ENCODE results near the gene UNC45A. TPM values are rescaled to one million over a fixed set of nuclear protein-coding genes. Genes with fewer than 3 reads are reported as not detected.

UNC45A gene
- total RNA-seq, 2 donors from 2014 or later = 52.2 to 70.1 TPM

DNA sequence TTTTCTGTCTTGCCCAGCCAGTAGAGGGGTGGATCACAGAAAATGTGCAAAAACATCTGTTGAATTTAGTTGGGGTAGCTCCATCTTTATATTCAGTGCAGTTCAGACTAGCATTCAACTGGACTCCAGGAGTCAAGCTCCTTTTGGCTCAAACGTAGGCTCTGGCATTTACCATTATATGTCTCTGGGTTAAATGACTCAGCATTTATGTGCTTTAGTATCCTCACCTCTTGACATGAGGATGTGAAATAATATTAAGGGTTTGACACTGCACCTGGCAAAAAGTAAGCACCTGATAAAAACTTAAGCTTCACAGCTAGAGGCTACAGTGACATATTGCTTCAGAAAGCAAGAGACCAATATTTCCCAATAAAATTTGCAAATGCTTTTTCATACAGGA, 44.5 kb downstream of the UNC45A start:
- Histone ChIP-seq H3K4me3 (no peak overlapping the region), H3K9me3 (no peaks in the 10 kb centered on the region), H3K27ac (no peak overlapping the region), H3K27me3 (replicated peaks; ENCODE audit: insufficient read depth) (no peaks in the 10 kb centered on the region), H3K36me3 (no peaks in the 10 kb centered on the region), H3K4me1 (replicated peaks) (no peaks in the 10 kb centered on the region)
- intact Hi-C loops (cut with DNase I) = no loop called here
- TF ChIP-seq POLR2AphosphoS5 (IDR thresholded peaks at IDR 0.05) (no peak), POLR2A (IDR thresholded peaks at IDR 0.05) (no peak), CTCF (IDR thresholded peaks at IDR 0.05) (no peak)
- WGBS = 57% methylated on average over 1 of the region's 1 CpG
- no peak for DNase-seq (ENCODE audit: low spot score)

GRCh38 chr15:90981681-90982080, 46.6 kb downstream of the UNC45A start:
- Histone ChIP-seq H3K27me3 (replicated peaks; ENCODE audit: insufficient read depth) (no peaks in the 10 kb centered on the region), H3K36me3 (no peaks in the 10 kb centered on the region), H3K27ac (no peak overlapping the region), H3K4me1 (replicated peaks) (no peaks in the 10 kb centered on the region), H3K4me3 (no peak overlapping the region), H3K9me3 (no peaks in the 10 kb centered on the region)
- no peak for DNase-seq (ENCODE audit: low spot score)
- intact Hi-C loops (cut with DNase I) = no loop called here
- 87% methylated on average over 6 of the region's 6 CpGs for WGBS
- TF ChIP-seq POLR2A (IDR thresholded peaks at IDR 0.05) (no peak), POLR2AphosphoS5 (IDR thresholded peaks at IDR 0.05) (no peak), CTCF (IDR thresholded peaks at IDR 0.05) (no peak)

GRCh38 chr15:90982135-90982534, 47.0 kb downstream of the UNC45A start:
- no peaks in the 10 kb centered on the region for H3K4me1 ChIP-seq (replicated peaks)
- DNase-seq (ENCODE audit: low spot score) = no peak
- no peaks in the 10 kb centered on the region for H3K27me3 ChIP-seq (replicated peaks; ENCODE audit: insufficient read depth)
- H3K4me3 ChIP-seq = no peak overlapping the region
- 84% methylated on average over 5 of the region's 5 CpGs for whole genome bisulfite sequencing
- TF ChIP-seq CTCF (IDR thresholded peaks at IDR 0.05) (no peak), POLR2A (IDR thresholded peaks at IDR 0.05) (no peak), POLR2AphosphoS5 (IDR thresholded peaks at IDR 0.05) (no peak)
- intact Hi-C loops (cut with DNase I) = no loop called here
- H3K9me3 ChIP-seq = no peaks in the 10 kb centered on the region
- no peak overlapping the region for H3K27ac ChIP-seq
- no peaks in the 10 kb centered on the region for H3K36me3 ChIP-seq

- Histone ChIP-seq H3K36me3 (no peaks in the 10 kb centered on the region), H3K27ac (no peak overlapping the region), H3K27me3 (replicated peaks; ENCODE audit: insufficient read depth) (no peaks in the 10 kb centered on the region), H3K4me1 (replicated peaks) (no peaks in the 10 kb centered on the region), H3K4me3 (no peak overlapping the region), H3K9me3 (no peaks in the 10 kb centered on the region)
- intact Hi-C loops (cut with DNase I) = no loop called here
- no peak for DNase-seq (ENCODE audit: low spot score)
- TF ChIP-seq CTCF (IDR thresholded peaks at IDR 0.05) (no peak), POLR2A (IDR thresholded peaks at IDR 0.05) (no peak), POLR2AphosphoS5 (IDR thresholded peaks at IDR 0.05) (no peak)
- 68% methylated on average over 11 of the region's 11 CpGs for WGBS
Observed at GRCh38 chr15:90986790-90987507, 51.9 kb downstream of the UNC45A start.

- DNase-seq (ENCODE audit: low spot score) = no peak
- no peak overlapping the region for H3K27ac ChIP-seq
- intact Hi-C loops (cut with DNase I) = no loop called here
- H3K36me3 ChIP-seq = no peaks in the 10 kb centered on the region
- no peaks in the 10 kb centered on the region for H3K27me3 ChIP-seq (replicated peaks; ENCODE audit: insufficient read depth)
- TF ChIP-seq POLR2AphosphoS5 (IDR thresholded peaks at IDR 0.05) = no peak
- TF ChIP-seq POLR2A (IDR thresholded peaks at IDR 0.05) = no peak
- TF ChIP-seq CTCF (IDR thresholded peaks at IDR 0.05) = no peak
- no peaks in the 10 kb centered on the region for H3K9me3 ChIP-seq
- H3K4me3 ChIP-seq = no peak overlapping the region
- no peaks in the 10 kb centered on the region for H3K4me1 ChIP-seq (replicated peaks)
- WGBS = 66% methylated on average over 7 of the region's 7 CpGs
Observed at GRCh38 chr15:90987561-90988141, 52.6 kb downstream of the UNC45A start.

Data from prostate gland (tissue), 2 donors.